Right hindlimb (tissue), 1 donor: ENCODE measurements around the gene ASB7.
A peak's percentile ranks its signal among the peaks of the same experiment; 100 is the strongest.
"Not testable (repeated sequence)": the region's sequence is repeated elsewhere in the genome, so short reads cannot be mapped to it uniquely, and the experiment has no call there.

Experiments used
- DNase-seq: peaks from one replicate; pipeline ENCODE4 v3.0.0-alpha.2; 2018

Gene ASB7, protein sequence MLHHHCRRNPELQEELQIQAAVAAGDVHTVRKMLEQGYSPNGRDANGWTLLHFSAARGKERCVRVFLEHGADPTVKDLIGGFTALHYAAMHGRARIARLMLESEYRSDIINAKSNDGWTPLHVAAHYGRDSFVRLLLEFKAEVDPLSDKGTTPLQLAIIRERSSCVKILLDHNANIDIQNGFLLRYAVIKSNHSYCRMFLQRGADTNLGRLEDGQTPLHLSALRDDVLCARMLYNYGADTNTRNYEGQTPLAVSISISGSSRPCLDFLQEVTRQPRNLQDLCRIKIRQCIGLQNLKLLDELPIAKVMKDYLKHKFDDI

GRCh38 chr15:100602064-100602822, at the start of gene ASB7, which contains the start of gene LINS1:
Gene ASB7 (plus strand): TSS chr15:100602589. CDS start chr15:100612217, 9,628 bp downstream.
Gene LINS1 (minus strand): TSS chr15:100602184. CDS start chr15:100580842, 21,342 bp downstream.
- DNase-seq = peak; percentile 100

- DNase-seq = no peak
Measured at GRCh38 chr15:100553468-100553867, 48.9 kb upstream of the ASB7 start.

DNA sequence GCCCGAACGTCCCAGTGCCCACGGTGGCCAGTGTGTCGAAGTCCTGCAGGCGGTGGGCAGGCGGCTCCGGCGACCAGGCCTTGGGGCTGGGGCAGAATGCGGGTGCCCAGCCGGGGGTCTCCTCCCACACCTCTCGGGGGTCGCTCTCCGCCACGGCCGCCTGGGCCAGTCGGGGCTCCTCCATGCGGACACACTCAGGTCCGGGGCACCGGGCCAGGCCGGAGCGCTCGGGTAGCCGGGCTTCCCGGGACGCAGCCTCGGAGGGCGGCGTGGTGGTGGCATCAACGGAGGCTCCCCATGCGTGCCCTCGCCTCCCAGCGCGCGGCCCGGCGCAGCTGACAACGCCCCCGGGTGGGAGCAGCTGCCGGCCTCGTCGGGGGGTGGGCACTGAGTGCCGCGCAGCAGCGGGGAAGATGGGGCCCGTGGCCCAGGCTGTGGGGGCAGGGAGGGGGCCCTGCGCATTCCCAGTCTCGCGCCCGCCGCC, 43.6 kb upstream of the ASB7 start:
- DNase-seq = no peak

DNA sequence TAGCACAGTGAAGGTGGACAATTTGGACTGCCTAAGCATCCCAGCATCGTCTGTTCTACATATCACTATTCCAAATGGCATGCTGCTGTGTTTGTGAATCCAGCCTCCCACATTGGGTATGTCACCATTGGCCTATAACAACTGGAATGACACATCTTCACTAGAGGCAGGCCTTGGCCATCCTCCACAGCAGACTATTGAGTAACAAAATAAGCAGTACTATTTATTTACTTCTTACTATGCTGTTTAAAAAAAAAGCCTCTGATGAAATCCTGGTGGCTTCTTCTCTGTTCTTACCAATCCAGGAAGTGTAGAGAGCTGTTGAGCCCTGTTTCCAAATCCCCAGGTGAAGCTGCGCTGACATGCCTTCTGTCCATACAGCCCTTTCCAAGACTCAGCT, 43.1 kb upstream of the ASB7 start:
- DNase-seq = no peak

GRCh38 chr15:100560323-100560722, 42.1 kb upstream of the ASB7 start:
- no peak for DNase-seq

DNA sequence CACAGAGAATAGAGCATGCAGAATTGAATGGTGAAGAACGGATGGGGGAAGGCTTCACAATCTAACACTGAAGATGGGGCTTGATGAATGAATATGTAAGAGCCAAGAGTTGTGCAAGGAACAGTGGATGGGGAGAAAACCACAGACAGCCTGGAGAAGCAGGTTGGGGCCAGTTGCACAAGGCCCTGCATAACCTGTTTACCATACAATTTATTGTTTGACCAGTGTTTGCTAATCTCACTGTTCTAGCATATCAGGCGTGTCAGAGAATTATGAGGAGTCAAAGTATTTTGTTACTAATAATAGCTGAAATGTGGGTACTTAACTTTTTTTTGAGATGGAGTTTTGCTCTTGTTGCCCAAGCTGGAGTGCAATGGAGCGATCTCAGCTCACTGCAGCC, 36.8 kb upstream of the ASB7 start:
- DNase-seq = no peak

DNA sequence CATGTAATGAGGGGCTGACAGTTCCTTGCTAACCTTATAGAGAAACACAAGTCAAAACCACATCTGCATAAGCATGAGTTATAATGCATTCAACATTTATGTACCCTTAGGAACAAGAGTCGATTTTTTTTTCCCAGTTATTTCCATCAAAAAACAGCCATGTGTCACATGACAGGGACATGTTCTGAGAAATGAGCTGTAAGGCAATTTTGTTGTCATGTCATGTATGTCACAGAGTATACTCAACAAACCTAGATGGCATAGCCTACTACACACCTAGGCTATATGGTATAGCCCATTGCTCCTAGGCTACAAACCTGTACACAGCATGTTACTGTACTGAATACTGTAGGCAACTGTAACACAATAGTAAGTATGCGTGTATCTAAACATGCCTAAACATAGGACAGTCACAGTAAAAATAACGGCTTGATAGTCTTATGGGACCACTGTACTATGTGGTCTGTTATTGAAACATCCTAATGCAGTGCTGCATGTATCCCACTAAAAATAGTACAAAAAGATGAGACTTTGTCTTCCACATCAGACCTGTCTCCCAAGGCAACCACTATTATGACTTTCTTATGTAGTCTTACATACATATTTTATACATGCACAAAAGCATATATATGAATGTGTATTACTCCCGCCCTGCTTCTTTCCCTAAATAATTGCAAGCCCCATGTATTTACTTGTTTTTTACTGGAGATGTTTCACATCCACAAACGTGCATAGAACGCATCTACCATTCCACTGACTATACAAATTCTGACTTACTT, 35.4 kb upstream of the ASB7 start:
- DNase-seq = no peak

DNA sequence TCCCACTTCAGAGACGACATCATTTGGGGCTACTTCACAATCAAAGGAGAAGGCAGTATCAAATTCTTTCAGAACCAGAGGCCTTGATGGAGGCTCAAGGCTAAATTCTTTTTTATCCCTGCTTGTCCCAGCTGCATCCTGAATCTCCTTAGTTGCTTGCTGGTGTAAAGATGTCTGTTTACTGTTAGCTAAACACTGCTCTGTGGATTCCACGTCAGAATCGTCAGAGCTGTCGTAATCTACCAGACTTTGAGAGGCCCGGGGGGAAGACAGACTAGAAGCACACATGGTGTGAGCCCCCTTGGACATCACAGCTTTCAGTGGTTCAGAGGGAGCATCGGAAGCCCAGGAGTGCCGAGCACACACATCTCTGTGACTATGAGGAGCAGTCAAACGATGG, 33.0 kb upstream of the ASB7 start:
- DNase-seq = no peak

GRCh38 chr15:100570275-100570674, 32.1 kb upstream of the ASB7 start:
- no peak for DNase-seq

DNA sequence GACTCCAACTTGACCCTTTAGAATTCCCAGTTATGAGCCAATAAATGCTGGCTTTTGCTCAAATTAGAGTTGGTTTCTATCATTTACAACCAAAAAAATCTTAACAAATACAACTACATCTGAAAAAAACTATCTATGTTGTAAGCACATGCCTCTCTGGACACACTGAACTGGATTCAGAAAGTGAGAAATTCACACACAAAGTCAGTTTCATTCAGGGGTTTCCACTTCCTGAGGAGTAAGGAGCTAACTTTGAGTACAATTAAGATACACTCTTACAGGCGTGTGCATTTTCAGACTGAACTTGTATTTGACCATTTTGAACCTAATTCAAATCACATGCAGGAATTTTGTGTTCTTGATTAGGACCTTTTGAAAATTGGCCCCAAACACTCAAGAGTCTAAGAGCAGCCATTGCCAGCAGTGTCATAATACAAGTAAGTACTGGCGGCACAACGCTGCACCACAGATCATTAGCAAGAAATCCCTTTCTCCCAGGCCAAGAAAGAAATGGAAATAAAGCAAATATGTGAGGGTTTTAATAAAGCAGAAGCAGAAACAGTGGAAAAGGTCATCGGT, 31.6 kb upstream of the ASB7 start:
- no peak for DNase-seq

DNA sequence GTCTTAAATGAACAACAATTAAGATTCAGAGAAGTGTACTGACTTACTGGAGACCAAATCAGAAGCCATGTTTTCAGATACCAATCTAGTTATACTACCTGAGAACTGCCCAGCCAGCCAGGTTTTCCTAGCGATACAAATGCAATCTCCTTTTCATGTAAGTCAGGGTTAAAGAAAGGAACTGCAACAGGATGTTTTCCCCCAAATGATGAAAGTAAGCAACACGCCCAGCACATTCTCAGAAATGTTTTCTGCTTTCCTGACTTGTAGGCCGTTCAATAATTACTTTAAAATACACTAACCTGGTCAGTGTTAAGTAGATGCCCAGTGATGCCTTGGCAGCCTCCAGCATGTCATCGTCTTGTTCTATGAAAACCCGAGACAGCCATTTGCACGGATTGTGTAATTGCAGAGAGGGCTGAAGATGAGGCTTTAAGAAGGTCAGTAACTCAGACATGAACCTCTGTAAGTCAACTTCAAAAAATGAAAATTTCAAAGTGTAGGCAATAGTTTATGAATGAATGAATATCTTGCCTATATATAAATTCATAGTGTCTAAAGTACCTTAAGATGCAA, 30.7 kb upstream of the ASB7 start:
- DNase-seq = no peak

DNA sequence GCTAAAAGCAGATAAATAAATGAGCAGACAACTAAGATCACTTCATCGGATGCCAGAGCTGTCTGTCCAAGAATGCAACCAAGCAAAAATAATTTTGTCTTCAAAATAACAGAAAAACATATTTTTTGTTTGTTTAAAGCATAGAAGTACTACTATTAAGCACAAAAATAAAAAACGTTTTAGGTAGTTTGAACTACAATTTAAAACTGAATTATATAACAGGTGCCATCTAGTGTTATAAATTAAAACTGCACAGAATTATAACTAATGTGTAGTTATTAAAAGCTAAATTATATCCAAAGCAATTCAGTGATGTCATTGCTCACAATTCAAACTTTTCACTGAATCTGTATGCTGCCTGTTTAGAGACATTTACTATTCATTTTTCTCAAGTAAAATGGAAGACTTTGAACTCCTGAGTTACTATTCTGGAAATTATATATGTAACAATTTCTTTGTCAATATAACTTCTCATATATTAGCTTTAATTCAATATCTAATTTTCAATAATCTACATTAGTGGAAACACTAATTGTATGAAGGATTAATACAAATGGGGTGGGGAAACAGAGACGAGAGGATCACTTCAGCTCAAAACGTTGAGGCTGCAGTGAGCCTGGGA, 29.9 kb upstream of the ASB7 start:
- no peak for DNase-seq

- DNase-seq = no peak
Measured at GRCh38 chr15:100573526-100573925, 28.9 kb upstream of the ASB7 start.

DNA sequence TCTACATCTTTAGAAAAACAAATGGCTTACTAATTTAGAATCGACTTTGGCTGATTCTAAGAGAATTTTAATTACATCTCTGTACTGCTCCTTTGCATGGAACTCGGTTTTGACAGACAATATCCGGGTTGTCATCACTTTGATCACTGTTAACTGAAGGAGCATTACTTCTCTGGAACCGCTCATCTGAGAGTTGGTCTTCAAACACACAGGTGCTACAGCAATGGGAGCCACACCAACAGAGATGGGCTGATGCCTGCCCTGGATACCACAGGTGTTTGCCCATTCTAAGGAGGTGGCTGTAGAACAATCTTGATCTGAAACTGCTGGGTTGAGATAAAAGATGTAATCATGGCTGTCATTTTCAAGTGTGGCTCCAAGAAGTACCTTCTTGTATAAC, 22.0 kb upstream of the ASB7 start:
- DNase-seq = no peak

GRCh38 chr15:100588638-100589242, 13.6 kb upstream of the ASB7 start:
- DNase-seq = no peak

DNA sequence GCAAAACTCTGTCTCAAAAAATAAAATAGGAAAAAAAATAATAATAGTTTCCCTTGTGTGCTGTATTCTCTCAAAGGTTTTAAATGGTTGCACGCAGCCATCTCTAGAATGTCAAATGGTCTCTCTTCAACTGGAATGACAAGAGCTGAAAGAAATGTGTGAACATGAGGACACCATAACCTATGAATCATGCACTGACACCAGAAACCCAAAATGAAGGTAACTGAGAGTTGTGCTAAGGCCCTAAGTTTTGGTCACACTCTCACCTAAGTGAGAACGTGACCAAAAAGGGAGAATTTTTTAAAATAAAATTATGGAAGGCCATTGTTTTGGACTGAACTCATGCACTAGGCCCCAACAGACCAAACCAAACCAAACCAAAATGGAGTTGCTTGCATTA, 11.2 kb upstream of the ASB7 start:
- not testable (repeated sequence) for DNase-seq

DNA sequence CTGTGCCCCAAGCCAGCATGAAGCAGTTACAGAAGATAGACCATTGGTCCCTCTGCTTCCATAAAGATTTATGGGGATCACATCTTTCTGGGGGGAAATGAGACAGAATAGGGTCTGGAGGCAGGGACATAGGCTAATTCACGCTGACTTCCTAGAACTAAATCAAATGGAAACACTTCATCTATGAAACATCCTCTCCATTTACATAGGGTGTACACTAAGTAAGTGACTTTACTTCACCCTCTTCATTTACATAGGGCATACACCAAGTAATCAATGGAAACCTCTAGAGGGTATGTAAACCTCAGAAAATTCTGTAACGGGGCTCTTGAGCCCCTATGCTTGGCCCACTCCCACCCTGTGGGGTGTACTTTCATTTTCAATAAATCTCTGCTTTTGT, 10.6 kb upstream of the ASB7 start:
- no peak for DNase-seq

DNA sequence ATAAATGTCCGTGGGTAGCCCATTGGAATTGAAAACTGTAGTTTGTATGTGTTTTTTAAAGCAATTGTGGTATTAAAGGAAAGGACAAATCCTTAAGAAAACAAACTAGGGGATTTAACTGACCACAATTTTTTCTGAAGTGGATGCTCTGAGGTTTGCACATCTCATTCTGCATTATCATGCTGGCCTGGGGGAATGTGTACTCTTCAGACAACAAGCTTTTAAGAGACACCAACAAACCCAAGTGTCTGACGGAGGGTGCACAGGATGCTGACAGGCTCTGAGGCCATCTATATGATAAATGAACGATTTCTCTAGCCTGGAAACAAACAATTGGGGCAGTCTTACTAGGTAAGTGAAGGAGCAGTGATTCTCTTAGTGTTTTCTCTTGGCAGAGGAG, 9.5 kb upstream of the ASB7 start:
- DNase-seq = no peak

DNA sequence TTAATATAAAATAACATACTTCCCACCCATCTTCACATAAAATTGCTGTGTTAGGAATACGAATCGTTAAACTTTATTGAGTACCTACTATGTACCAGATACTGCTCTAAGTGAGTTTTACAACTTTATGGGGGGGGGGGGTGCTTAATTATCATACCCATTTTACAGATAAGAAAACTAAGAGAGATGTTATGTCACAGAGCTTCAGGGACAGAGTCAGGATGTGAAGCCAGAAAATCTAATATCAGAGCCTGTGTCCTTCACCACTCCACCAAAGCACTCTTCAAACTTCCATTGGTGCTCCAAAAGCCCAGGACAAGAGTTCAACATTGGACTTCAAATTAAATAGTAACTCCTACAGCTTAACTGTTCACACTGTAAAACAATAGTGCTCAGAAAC, 9.0 kb upstream of the ASB7 start:
- no peak for DNase-seq

DNA sequence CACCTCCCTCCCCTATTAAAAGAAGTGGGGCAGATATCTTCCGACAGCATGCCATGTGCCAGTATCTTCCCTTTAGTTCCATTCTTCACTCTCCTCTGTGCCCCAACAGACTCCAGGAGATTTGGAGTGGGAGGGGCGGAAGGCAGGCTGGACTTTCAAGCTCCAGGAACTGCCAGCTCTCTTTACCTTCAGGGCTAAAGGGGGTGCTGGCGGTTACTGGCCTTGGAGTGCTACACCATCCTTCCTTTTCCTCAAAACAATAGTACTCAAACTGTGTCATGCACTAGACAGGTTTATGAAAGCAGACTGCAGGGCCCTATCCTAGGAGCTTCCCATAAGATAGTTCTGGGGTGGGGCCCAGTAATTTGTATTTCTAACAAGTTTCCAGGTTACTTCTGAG, 6.4 kb upstream of the ASB7 start:
- DNase-seq = no peak

DNA sequence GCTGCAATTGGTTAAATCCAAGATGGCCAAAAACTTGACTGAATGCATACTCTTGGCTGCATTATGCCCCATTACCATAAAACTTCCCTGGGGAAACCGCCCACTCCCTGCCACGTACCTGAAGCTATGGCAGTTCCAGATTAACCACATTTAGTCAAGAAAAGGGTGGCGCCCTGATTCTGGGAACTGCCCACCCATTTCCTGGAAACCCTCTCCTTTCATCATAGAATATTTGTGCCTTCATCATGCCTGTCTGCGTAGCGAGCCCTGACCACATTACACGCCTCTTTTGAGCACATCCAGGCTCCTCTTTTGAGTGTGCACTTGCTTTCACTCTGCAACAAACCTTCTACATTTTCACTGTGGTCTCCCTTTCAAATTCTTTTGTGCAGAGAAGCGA, 5.6 kb upstream of the ASB7 start:
- peak; percentile 24 for DNase-seq

DNA sequence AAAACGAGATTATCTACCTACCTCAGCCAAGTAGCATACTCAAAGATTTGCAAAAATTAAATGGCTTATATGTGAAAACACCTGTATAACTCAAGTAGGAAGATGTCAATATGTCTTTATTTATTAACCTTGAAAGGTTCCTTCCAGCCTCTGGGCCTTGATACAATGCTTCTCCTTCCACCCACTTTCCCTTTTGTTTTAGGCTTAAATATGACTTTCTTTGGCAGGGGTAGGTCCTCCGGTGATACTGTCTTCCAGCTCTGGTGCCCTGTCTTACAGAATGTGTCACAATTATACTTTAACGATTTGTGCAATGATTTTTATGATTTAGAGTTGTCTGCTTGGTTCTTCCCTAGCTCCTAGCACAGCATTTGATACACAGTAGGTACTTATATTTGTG, 4.5 kb upstream of the ASB7 start:
- no peak for DNase-seq
